ENCODE data around the gene PAK2. TPM values are rescaled to one million over a fixed set of nuclear protein-coding genes. Genes with fewer than 3 reads are reported as not detected.

Gene PAK2
- total RNA-seq, 1 donor from 2014 or later = 96.4 TPM

DNA sequence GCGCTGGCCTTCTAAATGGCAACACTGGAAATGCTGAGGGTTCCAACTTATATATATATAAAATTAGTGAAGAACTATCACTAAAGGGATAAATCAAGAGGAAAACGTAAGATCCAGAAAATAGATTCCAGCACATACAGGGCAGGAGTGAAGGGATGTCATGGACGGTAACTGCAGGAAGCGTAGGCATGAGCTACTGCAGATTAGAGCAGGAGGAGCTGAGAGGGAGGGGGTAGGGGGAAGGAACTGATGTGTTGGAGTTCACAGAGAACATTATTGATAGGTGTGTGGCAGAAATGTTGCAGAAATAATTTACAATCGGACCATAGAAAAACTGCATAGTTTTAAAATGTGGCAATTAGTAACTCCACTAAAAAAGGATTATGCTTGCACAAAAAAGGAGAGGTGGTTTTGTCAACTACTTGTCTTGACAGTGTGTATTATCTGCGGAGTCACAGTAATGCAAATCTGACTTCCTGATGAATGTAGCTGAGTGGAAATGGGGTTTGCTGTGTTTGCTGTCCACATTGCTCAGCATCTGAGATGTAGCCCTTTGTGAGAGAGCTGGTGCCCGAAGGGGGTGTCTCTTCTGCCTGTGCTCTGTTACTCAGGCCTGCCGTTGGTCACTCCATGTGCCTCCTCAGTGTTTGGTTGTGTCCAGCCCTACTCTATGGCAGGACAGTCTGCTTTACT is 61.2 kb downstream of the PAK2 start:
- no peaks in the 10 kb centered on the region for H3K27me3 Mint-ChIP-seq (ENCODE audit: low read depth)
- no peaks in the 10 kb centered on the region for H3K9me3 Mint-ChIP-seq
- DNase-seq (ENCODE audit: low read depth, low spot score) = no peak
- peak overlapping the region; percentile 64 for H3K27ac Mint-ChIP-seq (ENCODE audit: unreplicated experiment)
- peaks cover 12% of the 10 kb centered on the region for H3K4me1 Mint-ChIP-seq
- TF ChIP-seq, protein P1, sequence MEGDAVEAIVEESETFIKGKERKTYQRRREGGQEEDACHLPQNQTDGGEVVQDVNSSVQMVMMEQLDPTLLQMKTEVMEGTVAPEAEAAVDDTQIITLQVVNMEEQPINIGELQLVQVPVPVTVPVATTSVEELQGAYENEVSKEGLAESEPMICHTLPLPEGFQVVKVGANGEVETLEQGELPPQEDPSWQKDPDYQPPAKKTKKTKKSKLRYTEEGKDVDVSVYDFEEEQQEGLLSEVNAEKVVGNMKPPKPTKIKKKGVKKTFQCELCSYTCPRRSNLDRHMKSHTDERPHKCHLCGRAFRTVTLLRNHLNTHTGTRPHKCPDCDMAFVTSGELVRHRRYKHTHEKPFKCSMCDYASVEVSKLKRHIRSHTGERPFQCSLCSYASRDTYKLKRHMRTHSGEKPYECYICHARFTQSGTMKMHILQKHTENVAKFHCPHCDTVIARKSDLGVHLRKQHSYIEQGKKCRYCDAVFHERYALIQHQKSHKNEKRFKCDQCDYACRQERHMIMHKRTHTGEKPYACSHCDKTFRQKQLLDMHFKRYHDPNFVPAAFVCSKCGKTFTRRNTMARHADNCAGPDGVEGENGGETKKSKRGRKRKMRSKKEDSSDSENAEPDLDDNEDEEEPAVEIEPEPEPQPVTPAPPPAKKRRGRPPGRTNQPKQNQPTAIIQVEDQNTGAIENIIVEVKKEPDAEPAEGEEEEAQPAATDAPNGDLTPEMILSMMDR (conservative IDR thresholded peaks at IDR 0.05) = no peak
- H3K4me3 Mint-ChIP-seq = no peak overlapping the region
- H3K36me3 Mint-ChIP-seq (ENCODE audit: low read depth) = peaks cover 6% of the 10 kb centered on the region

DNA sequence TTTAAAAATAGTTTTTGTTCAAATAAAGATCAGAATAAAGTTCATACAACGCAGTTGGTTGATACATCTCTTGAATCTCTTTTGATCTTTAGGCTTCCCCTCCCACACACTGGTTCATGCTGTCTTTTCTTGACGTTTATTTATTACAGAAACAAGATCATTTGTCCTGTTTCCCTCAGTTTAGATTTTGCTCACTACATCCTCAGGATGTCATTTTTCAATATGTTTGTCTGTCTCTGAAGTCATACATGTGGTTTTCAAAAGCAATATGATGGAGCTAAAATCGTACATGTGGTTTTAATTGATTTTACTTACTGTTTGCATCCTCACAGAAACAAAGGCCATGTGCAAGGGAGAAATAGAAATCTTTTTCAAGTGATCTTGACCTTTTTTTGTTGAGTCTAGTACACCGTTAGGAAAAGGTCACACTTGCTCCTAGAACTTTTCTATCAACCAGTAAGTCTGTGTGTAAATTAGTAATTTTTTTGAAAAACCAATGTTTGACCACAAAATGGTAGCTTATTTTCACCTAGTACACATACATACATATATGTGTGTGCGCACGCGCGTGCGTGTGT is 64.3 kb downstream of the PAK2 start:
- Mint-ChIP-seq H3K27ac (ENCODE audit: unreplicated experiment) (no peak overlapping the region), H3K9me3 (no peaks in the 10 kb centered on the region), H3K36me3 (ENCODE audit: low read depth) (peaks cover 20% of the 10 kb centered on the region), H3K4me1 (peaks cover 12% of the 10 kb centered on the region), H3K4me3 (no peak overlapping the region), H3K27me3 (ENCODE audit: low read depth) (no peaks in the 10 kb centered on the region)
- DNase-seq (ENCODE audit: low read depth, low spot score) = no peak
- TF ChIP-seq, protein P1 (conservative IDR thresholded peaks at IDR 0.05) = no peak

DNA sequence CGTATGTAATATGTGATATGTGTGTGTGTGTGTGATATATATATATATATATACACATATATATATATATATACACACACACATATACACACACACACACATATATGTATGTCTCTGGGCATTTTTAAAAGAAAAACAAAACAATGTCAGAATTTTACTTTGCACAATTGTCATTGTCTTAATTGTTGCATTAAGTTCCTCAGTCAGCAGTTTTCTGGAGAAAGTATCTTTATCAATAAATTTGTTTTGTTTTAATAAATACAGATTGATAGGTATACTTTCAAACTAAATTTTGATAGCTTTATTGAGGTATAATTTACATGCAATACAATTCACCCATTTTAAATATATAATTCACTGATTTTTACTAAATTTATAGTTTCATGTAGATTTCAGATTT is 65.1 kb downstream of the PAK2 start:
- TF ChIP-seq, protein P1 (conservative IDR thresholded peaks at IDR 0.05) = no peak
- Mint-ChIP-seq H3K36me3 (ENCODE audit: low read depth) (peaks cover 22% of the 10 kb centered on the region), H3K27me3 (ENCODE audit: low read depth) (no peaks in the 10 kb centered on the region), H3K27ac (ENCODE audit: unreplicated experiment) (no peak overlapping the region), H3K4me3 (no peak overlapping the region), H3K9me3 (no peaks in the 10 kb centered on the region), H3K4me1 (peaks cover 12% of the 10 kb centered on the region)
- no peak for DNase-seq (ENCODE audit: low read depth, low spot score)

DNA sequence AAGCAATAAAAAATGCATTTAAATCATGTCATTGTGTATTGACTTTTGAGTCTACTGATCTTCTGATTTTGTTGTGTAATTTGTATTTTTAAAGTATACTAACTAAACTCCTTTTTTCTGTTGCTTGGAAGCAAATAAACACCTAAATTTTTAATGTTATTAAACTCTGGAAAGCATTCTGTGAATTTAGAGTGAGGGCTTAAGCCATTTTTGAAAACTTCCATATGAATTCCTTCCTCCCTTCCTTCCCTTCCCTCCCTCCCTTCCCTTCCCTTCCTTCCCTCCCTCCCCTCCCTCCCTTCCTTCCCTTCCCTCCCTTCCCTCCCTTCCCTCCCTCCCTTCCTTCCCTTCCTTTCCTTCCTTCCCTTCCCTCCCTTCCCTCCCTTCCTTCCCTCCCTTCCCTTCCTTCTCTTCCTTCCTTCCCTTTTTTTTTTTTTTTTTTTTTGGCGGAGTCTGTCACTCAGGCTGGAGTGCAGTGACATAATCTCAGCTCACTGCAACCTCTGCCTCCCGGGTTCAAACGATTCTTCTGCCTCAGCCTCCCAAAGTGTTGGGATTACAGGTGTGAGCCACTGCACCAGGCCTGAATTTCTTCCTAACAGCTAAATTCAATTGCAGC is 71.4 kb downstream of the PAK2 start:
- Mint-ChIP-seq H3K27ac (ENCODE audit: unreplicated experiment) (no peak overlapping the region), H3K36me3 (ENCODE audit: low read depth) (peaks cover 37% of the 10 kb centered on the region), H3K9me3 (no peaks in the 10 kb centered on the region), H3K27me3 (ENCODE audit: low read depth) (no peaks in the 10 kb centered on the region), H3K4me3 (no peak overlapping the region), H3K4me1 (no peaks in the 10 kb centered on the region)
- no peak for DNase-seq (ENCODE audit: low read depth, low spot score)
- TF ChIP-seq, protein P1 (conservative IDR thresholded peaks at IDR 0.05) = no peak

DNA sequence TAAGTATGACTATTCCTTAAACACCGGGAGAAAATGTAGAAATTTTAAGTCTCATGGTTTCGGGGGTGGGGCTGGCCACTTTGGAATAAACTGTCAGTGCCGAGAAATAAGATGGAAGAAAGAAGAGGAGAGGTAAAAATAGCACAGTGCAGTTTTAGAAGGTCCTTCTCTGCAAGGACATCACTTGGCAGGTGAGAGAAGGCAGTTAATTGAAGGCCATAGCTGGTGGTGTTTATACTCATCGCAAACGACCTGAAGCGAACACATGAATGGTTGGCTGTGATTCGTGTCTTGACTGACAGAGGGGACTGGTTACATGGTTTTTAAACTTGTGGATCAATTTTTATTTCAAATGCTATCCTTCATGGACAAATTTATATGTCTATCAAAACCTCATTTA is 73.2 kb downstream of the PAK2 start:
- no peak overlapping the region for H3K27ac Mint-ChIP-seq (ENCODE audit: unreplicated experiment)
- no peak overlapping the region for H3K4me3 Mint-ChIP-seq
- DNase-seq (ENCODE audit: low read depth, low spot score) = no peak
- H3K4me1 Mint-ChIP-seq = no peaks in the 10 kb centered on the region
- TF ChIP-seq, protein P1 (conservative IDR thresholded peaks at IDR 0.05) = no peak
- no peaks in the 10 kb centered on the region for H3K9me3 Mint-ChIP-seq
- H3K27me3 Mint-ChIP-seq (ENCODE audit: low read depth) = no peaks in the 10 kb centered on the region
- H3K36me3 Mint-ChIP-seq (ENCODE audit: low read depth) = peaks cover 27% of the 10 kb centered on the region
